Stimulated activated CD4-positive, alpha-beta T cell treated with anti-CD3 and anti-CD28 coated beads, Interleukin-15, amount 100 ng/mL, for 48 hours (primary cell): Measurements from ENCODE around the gene TMEM134.

ENCODE experiments used
- DNase-seq, 2 donors: peaks; one replicate each; pipeline ENCODE4 v3.0.0-alpha.2; 2020; ENCODE audit warnings: low read depth in 2 of 2

Gene TMEM134

DNA sequence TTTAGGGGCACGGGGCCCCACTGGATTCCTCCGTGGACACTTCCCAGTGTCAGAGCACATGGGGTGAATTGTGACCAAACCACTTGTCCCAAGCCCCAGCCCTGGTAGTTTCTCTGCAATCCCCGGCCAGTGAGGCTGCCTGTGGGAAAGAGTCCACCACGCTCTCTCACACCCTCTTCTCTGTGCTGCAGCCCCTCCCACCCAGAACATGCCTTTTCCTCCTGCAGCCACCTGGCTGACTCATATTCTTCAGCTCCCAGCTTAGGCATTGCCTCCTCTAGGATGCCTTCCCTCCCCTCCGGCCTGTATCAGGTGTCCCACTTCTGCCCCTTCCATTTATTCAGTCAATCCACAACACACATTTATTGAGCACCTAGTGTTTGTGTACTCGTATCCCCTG lies 46.2 kb downstream of the TMEM134 start:
- no peak for DNase-seq

DNA sequence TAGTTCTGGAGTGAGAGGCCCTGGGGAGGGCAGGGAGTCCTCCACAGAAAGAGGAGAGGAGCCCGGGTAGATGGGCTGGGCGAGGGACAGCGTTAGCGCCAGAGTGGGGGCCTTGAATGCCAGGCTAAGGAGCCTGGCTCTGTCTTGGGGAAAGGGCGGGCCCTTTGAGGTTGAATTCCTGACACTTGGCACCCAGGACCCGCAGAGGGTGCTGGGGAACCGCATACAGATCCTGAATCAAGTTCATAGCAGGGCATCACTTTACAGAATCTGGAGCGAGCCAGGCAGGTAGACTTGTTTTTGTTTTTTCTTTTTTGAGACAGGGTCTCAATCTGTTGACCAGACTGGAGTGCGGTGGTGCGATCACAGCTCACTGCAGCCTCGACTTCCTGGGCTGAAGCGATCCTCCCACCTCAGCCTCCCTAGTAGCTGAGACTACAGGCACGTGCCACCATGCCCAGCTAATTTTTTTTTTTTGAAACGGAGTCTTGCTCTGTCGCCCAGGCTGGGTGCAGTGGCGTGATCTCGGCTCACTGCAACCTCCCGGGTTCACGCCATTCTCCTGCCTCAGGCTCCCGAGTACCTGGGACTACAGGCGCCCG lies 47.5 kb downstream of the TMEM134 start:
- DNase-seq: no peak

DNA sequence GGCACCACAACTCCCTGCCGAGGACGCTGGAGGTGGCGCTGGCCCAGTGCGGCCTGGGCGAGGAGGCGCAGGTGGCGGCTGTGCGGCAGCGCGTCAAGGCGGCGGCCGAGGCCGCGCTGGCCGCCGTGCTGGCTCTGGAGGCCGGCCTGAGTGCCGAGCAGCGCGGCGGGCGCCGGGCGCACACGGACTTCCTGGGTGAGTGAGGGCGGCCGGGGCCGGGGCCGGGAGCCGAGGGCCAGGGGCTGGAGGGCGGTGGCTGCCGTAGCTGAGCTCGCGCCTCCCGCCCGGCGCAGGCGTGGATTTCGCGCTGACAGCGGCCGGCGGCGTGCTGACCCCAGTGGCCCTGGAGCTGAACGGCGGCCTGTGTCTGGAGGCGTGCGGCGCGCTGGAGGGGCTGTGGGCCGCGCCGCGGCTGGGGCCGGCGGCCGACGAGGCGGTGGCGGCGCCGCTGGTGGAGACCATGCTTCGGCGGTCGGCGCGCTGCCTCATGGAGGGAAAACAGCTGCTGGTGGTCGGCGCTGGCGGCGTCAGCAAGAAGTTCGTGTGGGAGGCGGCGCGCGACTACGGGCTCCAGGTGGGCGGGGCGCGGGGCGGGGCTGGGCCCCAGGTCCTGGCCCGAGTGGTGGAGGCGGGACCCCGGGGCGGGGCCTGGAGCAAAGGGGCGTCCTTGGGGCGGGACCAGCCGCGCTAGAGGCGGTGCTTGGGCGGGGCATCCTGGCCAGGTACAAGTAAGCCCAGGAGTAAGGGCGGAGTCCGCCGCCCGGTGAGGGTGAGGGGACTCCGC lies 48.2 kb downstream of the TMEM134 start:
- peak; percentile 96 to 99 for DNase-seq

DNA sequence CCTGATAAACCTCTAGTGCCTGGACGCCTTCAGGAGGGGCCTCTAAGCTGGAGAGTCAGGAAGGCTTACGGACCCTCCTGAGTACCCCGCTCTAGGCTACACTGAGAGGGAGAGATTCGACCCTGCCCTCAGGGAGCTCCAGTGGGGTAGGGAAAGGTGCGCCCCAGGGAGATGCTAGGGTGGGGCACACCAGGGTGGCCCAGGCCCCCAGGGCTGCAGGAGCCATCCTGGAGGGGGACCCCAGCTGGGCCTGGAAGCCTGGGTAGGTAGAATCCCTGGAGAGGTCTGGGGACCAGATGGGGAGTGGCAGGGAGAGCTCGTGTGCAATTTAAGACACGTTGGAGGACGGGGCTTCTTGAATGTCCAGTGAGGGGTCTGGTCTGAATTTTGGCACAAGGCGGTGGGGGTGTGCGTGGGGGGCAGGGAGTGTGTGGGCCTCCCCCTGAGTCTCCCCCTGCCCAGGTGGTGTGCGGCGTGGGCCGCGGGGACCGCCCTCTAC lies 48.9 kb downstream of the TMEM134 start:
- DNase-seq: no peak

DNA sequence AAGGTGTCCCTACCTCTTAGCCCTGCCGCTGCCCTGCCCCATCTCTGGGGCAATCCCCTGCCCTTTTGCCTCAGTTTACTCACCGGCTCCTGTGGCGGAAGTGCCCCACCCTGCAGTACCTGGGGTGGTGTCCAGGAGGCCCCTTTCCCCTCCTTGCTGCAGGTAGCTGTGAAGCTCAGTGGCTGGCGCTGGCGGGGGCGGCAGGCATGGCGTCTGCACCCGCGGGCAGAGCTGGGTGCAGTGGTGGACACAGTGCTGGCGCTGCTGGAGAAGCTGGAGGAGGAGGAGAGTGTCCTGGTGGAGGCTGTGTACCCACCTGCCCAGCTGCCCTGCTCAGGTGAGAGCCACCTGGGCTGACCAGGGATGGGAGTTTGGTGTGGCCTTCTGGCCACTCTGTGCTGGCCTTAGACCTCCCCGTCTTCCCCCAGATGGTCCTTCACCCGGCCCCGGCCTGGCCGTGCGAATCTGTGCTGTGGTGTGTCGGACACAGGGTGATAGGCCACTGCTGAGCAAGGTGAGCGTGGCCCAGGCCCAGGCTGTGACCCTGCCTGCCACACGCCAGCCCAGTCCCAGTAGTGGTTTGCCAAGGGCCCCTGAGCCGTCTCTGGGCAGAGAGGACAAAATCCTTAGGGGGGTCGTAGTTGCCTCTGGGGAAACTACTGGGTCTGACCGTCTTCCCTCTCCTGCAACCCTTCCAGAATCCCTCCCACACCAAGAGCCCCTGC lies 49.6 kb downstream of the TMEM134 start:
- no peak for DNase-seq

DNA sequence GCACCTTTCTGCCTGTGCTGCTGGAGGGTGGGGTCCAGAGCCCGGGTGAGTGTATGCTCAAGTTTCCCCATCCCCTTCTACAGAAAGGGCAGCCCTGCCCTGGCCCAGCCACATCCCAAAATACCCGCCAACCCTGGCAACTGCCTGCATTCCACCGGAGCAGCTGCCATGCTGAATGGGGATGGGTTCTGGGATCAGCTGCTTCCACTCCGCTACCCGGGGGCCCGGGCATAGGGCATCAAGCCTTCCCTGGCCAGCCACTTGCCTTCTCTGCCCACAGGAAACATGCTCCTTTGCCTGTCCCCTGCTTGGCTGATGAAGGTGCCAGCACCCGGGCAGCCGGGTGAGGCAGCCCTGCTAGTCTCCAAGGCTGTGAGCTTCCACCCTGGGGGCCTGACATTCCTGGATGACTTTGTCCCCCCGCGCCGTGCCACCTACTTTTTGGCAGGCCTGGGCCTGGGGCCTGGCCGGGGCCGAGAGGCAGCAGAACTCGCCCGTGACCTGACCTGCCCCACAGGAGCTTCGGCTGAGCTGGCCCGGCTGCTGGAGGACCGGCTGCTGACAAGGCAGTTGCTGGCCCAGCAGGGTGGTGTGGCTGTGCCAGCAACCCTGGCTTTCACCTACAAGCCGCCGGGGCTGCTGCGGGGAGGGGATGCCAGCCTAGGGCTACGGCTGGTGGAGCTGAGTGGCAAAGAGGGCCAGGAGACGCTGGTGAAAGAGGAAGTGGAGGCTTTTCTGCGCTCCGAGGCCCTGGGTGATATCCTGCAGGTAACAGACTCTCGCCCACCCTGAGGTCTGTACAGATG lies 50.4 kb downstream of the TMEM134 start:
- DNase-seq: no peak

DNA sequence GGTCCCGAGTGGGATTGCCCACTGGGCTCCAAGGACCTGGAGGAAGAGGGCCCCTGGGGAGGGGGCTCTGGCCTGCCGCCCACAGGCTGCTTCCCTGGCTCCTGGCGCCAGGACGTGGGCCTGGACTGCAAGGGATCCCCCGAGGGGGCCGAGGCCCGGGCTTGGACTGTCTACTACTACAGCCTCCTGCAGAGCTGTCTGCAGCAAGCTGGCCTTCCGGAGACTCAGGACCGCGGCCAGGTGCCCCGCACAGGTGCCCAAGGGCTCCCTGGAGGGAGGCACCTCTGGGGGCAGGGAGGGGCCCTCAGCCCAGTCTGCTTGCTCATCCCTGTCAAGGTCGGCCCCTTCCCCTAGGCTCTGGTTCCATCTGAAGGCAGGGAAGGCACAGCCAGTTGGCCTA lies 51.6 kb downstream of the TMEM134 start:
- no peak for DNase-seq

DNA sequence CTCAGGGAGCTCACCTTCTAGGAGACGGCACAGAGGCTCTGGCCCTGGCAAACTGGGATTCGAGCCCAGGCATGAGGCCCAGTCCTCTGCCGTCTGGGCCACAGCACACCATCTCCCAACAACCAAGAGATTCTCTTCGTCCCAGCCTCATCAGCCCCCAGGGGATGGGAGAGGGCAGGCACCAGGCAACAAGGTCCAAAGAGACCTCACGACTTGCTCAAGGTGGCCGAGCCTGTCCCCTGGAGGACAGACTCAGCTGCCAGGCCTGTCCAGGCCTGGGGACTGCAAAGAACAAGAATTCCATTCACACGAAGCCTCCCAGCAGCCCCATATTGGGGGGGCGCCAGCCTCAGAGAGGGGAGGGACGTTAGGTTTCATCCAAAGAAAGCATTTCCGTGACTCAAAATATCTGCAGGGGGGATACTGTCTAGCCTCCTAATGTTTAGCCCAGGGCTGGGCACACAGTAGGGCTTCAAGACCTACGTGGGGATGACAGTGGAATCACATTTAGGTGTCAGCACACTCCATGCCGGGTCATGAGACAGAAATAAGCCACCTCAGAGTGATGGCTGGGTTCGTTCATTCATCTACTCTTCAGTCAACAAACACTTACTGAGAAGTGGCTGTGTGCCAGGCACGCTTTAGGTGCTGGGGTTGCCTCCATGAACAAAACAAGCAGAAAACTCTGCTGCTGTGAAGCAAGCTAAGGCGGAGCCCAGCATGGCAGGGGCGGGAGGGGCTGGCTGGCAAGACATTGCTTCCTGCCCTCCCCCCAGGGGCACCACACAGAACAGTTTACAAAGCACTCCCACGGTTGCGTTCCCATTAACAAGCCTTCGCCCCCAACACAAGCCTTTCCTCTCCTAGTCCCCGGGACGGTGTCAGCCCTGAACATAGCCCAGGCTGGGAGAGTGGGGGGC lies 52.4 kb downstream of the TMEM134 start:
- DNase-seq: no peak

DNA sequence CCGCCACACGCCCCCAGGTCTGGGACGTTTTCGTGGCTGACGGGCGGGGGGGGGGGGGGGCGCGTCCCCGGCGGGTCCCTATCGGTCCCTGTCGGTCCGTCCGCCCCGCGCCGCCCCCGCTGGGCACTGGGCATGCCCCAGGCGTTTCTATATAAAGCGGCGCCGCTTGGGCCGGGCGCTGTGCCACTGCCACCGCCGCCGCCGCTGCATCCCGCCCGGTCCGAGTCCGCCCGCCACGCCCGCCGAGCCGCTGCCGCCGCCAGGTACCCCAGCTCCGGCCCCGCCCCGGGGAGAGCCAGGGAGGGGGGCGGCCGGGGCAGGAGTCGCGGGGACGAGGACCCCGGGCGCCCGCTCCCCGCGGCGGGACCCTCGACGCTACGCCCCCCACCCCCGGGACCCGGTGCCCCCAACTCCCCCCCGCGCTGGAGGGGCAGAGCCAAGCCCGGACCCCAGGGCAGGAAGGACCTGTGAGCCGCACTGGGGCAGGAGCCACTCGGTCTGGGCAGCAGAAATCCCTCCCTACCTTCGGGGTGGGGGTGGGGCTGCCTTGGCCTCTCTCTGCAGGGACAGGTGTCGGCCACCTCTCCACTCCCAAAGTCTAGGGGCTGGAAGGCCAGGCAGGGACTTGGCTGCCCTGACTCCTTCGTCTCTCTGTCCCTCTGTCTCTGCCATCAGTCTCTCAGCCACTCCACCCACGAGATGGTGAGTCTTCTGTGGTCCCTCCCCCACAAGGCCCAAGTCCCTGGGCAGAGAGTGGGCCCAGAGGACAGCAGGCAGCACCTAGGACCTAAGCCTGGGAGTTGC lies 53.3 kb downstream of the TMEM134 start, which contains the start of gene CARNS1:
Gene CARNS1 (plus strand): TSS at position 178 of the 804 bp plus-strand sequence. CDS start 522 bp downstream, at position 700.
- no peak for DNase-seq

DNA sequence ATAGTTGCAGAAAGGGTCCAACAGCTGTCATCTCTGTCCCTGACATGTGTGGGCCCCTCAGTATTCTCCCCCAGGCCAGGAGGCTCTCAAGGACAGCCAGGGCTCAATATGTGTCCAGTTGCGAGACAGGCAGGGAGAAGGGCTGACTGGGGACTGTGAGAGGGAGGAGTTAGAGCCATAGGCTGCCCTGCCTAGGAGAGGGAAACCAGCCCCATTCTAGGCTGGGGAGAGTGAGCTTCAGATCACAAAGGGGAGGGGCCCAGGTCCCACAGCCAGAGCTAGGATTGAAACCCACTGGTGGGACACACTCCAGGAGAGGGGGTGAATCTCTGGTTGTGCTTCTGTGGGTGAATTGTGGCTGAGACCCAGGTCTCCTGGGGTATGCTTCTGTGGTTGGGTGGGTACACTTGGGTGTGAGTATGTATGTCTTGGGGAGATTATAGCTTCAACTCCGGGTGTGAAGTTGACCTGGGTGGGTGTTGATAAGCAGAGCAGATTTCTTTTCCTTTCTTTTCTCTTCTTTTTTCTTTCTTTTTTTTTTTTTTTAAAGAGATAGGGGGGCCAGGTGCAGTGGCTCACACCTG lies 55.7 kb downstream of the TMEM134 start:
- DNase-seq: no peak

DNA sequence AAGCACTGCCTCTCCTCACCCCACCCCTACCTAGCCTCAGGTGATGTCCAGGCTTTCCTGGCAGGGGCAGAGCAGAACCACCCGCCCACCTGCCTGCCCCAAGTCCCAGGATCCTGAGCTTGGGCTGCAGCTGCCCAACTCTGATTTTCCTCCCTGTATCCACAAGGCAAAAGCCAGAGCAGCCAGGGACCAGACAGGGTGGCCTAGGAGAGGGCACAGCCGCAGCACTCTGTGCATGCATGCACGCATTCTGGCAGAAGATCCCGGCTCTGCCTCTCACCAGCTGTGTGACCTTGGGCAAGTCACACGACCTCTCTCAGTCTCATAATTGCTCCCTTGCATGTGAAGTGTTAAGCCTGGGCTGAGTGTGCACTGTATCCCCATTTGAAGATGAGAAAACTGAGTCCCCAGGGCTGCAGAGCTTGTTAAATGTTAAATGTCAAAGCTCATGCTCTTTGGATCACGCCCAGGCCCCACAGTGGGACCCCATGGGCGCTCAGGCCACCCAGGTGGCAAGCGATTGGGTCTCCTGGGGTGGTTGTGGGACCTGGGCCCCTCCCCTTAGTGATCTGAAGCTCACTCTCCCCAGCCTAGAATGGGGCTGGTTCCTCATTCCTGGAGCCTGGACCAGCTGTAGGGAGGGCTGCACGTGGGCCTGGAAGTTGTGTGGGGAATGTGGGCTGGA lies 56.4 kb downstream of the TMEM134 start:
- no peak for DNase-seq

DNA sequence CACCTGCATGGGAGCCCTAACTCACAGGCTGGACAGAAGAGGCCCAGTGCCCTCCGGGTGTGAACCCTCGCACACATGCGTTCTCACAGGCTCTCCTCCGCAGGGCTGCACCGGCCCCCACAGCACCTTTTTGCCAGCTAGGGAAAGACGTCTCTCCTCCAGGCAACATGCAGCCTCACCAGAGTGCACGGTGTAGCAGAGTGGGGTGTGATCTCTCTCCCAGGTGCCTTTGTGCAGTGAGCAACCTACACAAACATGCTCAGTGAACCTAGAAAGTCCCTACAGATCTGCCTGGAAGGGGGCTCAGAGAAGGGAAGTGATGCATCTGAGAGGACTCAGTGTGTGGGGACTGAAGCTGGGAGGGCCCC lies 57.3 kb downstream of the TMEM134 start:
- no peak for DNase-seq
